ENCODE measurements around the gene RNF5. TPM values are rescaled to one million over a fixed set of nuclear protein-coding genes. Genes with fewer than 3 reads are reported as not detected.
"Not testable (repeated sequence)": the region's sequence is repeated elsewhere in the genome, so short reads cannot be mapped to it uniquely, and the experiment has no call there.

The RNF5 gene
- 94.6 and 99.0 TPM in 2 replicates for total RNA-seq (2014; rRNA removed; shearing (Covaris generic))

DNA sequence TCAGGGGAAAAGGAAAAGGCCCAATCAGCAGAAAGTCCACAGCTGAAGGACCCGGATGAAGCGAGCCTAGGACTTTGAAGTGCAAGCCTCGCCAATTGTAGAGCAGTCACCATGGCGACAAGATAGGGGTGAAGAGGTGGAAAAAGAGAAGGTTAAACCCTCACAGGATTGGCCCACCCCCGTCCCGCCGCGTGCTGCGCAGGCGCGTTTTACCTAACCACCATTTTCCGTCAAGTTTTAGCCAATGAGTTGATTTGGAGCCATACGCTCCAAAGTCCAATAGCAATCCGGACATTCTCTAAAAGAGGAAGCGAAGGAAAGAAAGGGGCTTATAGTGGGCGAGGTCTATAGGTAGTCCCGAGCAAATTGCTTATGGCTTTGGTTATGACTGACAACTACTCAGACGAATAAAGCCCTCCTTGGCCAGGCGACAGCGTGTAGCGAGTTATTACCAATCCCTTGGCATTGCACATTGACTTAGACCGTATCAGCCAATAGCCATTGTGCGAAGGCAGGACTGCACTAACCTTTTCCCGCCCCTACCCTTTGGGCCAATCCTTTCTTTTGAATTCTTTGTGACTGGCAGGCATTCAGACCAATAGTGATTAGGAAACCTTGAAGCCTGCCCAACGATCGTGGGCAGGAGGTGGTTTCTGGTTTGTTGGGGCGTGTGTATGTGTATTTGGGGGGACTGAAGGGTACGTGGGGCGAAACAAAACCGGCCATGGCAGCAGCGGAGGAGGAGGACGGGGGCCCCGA is at the start of gene RNF5:
TSS of gene RNF5 (plus strand) at position 618 of the 759 bp plus-strand sequence. CDS start at position 725, 107 bp downstream.
- DNase-seq = peak; percentile 98
- peak within 1 kb of the TSS; percentile 79 for H3K4me3 ChIP-seq (ENCODE audit: insufficient read depth, low read depth, low read length)
- H3K36me3 ChIP-seq (replicated peaks; ENCODE audit: control insufficient read depth, insufficient read depth, low read length) = peaks cover 9% of the 10 kb centered on the region
- H3K27me3 ChIP-seq (ENCODE audit: control insufficient read depth, insufficient read depth, low read length) = no peaks in the 10 kb centered on the region

- Histone ChIP-seq H3K36me3 (replicated peaks; ENCODE audit: control insufficient read depth, insufficient read depth, low read length) (peaks cover 3% of the 10 kb centered on the region), H3K4me3 (ENCODE audit: insufficient read depth, low read depth, low read length) (no peak overlapping the region), H3K27me3 (ENCODE audit: control insufficient read depth, insufficient read depth, low read length) (no peaks in the 10 kb centered on the region)
- DNase-seq = no peak
Measured at GRCh38 chr6:32128751-32129296, 49.4 kb upstream of the RNF5 start.

DNA sequence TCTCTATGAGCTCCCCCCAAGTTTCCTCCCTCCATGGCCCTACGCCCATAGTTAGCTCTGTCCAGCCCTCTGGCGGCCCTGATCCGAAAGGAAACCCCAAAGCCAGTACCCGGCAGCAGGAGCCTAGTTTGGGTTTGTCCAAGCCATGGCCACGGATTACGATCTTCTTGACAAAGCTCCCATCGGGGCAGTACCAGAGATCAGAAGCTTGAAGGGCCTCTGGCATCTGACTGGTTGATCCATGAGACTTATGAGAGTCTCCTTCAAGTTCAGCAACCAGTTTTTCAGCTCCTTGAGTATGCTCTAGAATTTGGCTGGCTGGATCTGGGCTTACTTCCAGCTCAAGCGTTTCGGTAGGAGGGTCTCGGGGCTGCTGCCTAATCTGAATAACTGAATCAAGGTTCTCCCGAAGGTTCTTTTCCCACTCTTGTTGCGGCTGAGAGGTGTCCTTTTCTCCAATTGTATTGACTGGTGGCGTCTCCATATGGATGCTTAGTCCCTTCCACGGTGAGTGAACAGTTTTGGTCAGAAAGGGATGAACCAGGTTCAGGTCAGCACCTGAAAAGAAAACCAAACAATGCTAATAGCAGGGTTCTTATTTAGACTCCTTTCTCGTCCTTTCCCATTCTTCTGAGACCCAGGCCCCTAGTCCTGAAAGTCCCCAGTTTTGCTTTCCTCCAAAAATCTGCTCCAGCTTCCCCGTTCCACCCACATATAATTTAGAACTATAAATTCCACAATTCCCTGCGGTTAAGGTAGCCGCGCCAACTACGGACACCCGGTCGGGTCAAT is 48.7 kb upstream of the RNF5 start:
- H3K27me3 ChIP-seq (ENCODE audit: control insufficient read depth, insufficient read depth, low read length) = no peaks in the 10 kb centered on the region; the same call in 1 of the 2 replicates
- H3K4me3 ChIP-seq (ENCODE audit: insufficient read depth, low read depth, low read length) = peak overlapping the region; percentile 46
- H3K36me3 ChIP-seq (replicated peaks; ENCODE audit: control insufficient read depth, insufficient read depth, low read length) = peaks cover 1% of the 10 kb centered on the region
- no peak for DNase-seq

- H3K36me3 ChIP-seq (replicated peaks; ENCODE audit: control insufficient read depth, insufficient read depth, low read length) = no peaks in the 10 kb centered on the region; the same call in 1 of the 2 replicates
- no peaks in the 10 kb centered on the region; the same call in 1 of the 2 replicates for H3K27me3 ChIP-seq (ENCODE audit: control insufficient read depth, insufficient read depth, low read length)
- no peak for DNase-seq
- H3K4me3 ChIP-seq (ENCODE audit: insufficient read depth, low read depth, low read length) = no peak overlapping the region
Measured at GRCh38 chr6:32131439-32131948, 46.7 kb upstream of the RNF5 start.

GRCh38 chr6:32132110-32132509 is 46.1 kb upstream of the RNF5 start:
- H3K36me3 ChIP-seq (replicated peaks; ENCODE audit: control insufficient read depth, insufficient read depth, low read length) = no peaks in the 10 kb centered on the region

GRCh38 chr6:32133786-32134185 is 44.4 kb upstream of the RNF5 start:
- no peaks in the 10 kb centered on the region; the same call in 1 of the 2 replicates for H3K27me3 ChIP-seq (ENCODE audit: control insufficient read depth, insufficient read depth, low read length)
- no peak for DNase-seq
- no peak overlapping the region for H3K4me3 ChIP-seq (ENCODE audit: insufficient read depth, low read depth, low read length)
- H3K36me3 ChIP-seq (replicated peaks; ENCODE audit: control insufficient read depth, insufficient read depth, low read length) = no peaks in the 10 kb centered on the region

More at GRCh38 chr6:32132110-32132509, 46.1 kb upstream of the RNF5 start:
- no peak overlapping the region for H3K4me3 ChIP-seq (ENCODE audit: insufficient read depth, low read depth, low read length)
- H3K27me3 ChIP-seq (ENCODE audit: control insufficient read depth, insufficient read depth, low read length) = no peaks in the 10 kb centered on the region; the same call in 1 of the 2 replicates
- DNase-seq = peak; percentile 19

DNA sequence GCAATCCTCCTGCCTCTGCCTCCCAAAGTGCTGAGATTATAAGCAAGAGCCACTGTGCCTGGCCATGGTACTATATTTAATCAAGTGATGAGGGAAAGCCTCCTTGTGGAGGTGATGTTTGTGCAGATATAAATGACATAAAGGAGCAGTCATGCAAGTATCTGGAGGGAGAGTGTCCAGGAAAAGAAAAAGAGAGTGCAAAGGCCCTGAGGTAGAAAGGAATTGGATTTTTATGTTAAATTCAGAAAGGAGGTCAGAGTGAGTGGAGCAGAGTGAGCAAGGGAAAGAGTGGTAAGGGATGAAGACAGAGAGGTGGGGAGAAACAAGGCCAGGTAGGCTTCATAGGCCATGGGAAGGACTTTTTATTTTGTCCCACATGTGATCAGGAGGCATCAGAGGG is 40.8 kb upstream of the RNF5 start:
- DNase-seq = no peak
- Histone ChIP-seq H3K4me3 (ENCODE audit: insufficient read depth, low read depth, low read length) (no peak overlapping the region), H3K27me3 (ENCODE audit: control insufficient read depth, insufficient read depth, low read length) (no peaks in the 10 kb centered on the region; the same call in 1 of the 2 replicates), H3K36me3 (replicated peaks; ENCODE audit: control insufficient read depth, insufficient read depth, low read length) (no peaks in the 10 kb centered on the region)

DNA sequence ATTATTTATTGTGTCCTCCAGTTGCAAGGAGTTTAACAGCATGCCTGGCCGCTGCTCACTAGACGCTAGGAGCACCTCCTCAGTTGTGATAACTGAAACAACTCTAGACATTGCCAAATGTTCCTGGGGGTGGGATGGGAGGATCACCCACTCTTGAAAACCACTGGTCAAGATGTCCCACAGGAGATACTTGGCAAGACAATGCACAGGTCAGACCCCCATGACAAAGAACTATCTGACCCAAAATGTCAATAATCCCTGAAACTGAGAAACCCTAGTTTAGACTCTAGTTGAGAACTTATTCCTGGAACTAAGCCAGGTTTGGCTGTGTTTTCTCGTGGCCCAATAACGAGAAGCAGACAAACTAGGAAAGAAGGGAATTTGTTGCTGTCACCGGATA is 38.6 kb upstream of the RNF5 start:
- H3K36me3 ChIP-seq (replicated peaks; ENCODE audit: control insufficient read depth, insufficient read depth, low read length) = no peaks in the 10 kb centered on the region
- no peak overlapping the region for H3K4me3 ChIP-seq (ENCODE audit: insufficient read depth, low read depth, low read length)
- no peaks in the 10 kb centered on the region for H3K27me3 ChIP-seq (ENCODE audit: control insufficient read depth, insufficient read depth, low read length)
- DNase-seq = no peak

- H3K36me3 ChIP-seq (replicated peaks; ENCODE audit: control insufficient read depth, insufficient read depth, low read length) = no peaks in the 10 kb centered on the region
- H3K27me3 ChIP-seq (ENCODE audit: control insufficient read depth, insufficient read depth, low read length) = no peaks in the 10 kb centered on the region
- no peak for DNase-seq
- H3K4me3 ChIP-seq (ENCODE audit: insufficient read depth, low read depth, low read length) = no peak overlapping the region
Measured at GRCh38 chr6:32140420-32141046, 37.7 kb upstream of the RNF5 start.

- H3K27me3 ChIP-seq (ENCODE audit: control insufficient read depth, insufficient read depth, low read length); DNase-seq; H3K36me3 ChIP-seq (replicated peaks; ENCODE audit: control insufficient read depth, insufficient read depth, low read length); H3K4me3 ChIP-seq (ENCODE audit: insufficient read depth, low read depth, low read length): not testable (repeated sequence)
Measured at GRCh38 chr6:32144238-32144637, 34.0 kb upstream of the RNF5 start.

DNA sequence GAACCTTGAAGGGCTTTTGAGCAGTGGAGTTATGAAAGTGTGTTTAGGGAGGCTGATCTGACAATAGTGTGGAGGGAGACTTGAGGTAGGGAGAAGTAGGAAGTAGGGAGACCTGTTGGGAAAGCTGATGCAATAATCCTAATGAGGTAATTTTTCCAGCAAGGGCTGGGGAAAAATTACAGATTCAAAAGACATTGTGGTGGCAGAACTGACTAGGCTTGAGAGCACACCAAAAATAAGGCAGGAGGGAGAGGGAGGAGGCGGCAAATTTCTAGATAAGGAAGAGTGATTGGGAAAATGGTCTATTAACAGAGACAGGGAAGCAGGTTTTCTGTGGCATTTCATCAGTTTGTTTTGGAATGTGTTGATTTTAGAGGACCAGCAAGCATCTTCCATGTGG is 31.9 kb upstream of the RNF5 start:
- Histone ChIP-seq H3K4me3 (ENCODE audit: insufficient read depth, low read depth, low read length) (no peak overlapping the region), H3K27me3 (ENCODE audit: control insufficient read depth, insufficient read depth, low read length) (peaks cover 30% of the 10 kb centered on the region), H3K36me3 (replicated peaks; ENCODE audit: control insufficient read depth, insufficient read depth, low read length) (no peaks in the 10 kb centered on the region)
- DNase-seq = peak; percentile 13

DNA sequence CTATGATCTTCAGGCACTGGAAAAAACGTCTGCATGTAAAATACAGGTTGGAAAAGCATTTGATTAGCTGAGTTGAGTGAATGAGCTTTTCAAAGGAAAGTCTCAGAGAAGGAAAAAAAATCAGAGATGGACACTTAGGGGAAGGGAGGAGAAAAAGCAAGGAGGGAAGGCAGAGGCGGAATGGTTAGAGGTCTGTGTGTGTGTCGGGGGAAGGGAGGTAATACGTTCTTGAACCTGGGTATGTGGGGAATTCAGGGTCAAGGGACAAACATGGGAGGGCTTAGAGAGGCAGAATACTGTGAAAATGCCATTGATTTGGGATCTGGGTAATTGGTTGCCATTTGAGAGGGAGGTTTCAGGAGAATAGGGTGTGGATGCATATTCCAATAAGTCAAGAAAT is 31.5 kb upstream of the RNF5 start:
- H3K4me3 ChIP-seq (ENCODE audit: insufficient read depth, low read depth, low read length) = no peak overlapping the region
- no peaks in the 10 kb centered on the region for H3K36me3 ChIP-seq (replicated peaks; ENCODE audit: control insufficient read depth, insufficient read depth, low read length)
- DNase-seq = peak; percentile 43
- peaks cover 34% of the 10 kb centered on the region for H3K27me3 ChIP-seq (ENCODE audit: control insufficient read depth, insufficient read depth, low read length)

DNA sequence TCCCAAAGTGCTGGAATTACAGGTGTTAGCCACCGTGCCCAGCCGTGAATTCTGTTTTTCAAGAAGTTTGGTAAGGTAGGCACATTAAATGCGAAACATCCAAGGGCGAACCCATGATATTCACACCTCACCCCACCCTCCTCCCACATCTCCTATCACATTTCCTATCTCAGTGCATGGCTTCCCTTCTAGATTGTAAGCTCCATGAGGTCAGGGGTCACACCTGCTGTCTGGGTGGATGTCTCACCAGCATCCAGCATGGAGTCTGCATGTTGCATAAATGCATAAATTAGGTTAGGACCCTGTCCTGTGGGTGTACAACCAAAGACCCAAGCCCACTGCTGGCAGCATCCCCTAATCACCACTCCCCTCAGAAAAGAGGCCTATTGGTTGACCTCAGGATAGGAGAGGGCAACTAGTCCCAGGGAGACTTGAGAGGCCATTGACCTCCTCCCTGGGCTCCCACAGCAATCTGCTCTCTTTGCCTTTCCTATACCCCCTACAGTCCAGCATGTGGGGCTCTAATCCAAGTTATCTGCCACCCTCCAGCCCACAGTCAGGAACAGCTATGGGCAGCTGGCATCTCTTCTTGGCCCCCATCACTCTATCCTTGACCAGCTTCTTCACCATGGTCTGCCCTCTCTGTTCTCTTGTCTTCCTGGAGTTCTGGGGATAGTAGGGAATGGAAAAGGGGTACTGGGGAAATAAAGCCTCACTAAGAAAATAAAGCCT is 30.6 kb upstream of the RNF5 start:
- no peaks in the 10 kb centered on the region for H3K36me3 ChIP-seq (replicated peaks; ENCODE audit: control insufficient read depth, insufficient read depth, low read length)
- peaks cover 42% of the 10 kb centered on the region for H3K27me3 ChIP-seq (ENCODE audit: control insufficient read depth, insufficient read depth, low read length)
- peak overlapping the region; percentile 35; the same call in 1 of the 2 replicates for H3K4me3 ChIP-seq (ENCODE audit: insufficient read depth, low read depth, low read length)
- DNase-seq = no peak
